HG02885 (cell line): Measurements from ENCODE around the gene SAP30BP.

Experiments used
- ATAC-seq: cut with Tn5 transposase; IDR thresholded peaks from one replicate; pipeline ENCODE4 v1.9.1; 2021; ENCODE audit warnings: mild to moderate bottlenecking; ENCODE audit not compliant: unreplicated experiment, poor library complexity

The SAP30BP gene

DNA sequence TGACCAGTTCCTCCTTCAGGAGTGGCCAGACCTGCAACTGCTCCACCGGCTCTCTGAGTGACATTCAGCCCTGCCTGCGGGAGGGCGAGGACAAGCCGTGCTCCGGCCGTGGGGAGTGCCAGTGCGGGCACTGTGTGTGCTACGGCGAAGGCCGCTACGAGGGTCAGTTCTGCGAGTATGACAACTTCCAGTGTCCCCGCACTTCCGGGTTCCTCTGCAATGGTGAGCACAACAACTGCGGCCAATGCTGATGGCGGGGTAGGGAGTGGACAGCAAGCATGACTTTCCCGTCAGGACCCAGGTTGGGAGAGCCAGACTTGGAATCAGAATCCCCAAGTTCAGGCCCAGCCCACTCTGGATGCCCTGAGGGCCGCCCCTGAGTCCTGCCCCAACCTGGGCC lies 66.3 kb downstream of the SAP30BP start:
- no peak for ATAC-seq

DNA sequence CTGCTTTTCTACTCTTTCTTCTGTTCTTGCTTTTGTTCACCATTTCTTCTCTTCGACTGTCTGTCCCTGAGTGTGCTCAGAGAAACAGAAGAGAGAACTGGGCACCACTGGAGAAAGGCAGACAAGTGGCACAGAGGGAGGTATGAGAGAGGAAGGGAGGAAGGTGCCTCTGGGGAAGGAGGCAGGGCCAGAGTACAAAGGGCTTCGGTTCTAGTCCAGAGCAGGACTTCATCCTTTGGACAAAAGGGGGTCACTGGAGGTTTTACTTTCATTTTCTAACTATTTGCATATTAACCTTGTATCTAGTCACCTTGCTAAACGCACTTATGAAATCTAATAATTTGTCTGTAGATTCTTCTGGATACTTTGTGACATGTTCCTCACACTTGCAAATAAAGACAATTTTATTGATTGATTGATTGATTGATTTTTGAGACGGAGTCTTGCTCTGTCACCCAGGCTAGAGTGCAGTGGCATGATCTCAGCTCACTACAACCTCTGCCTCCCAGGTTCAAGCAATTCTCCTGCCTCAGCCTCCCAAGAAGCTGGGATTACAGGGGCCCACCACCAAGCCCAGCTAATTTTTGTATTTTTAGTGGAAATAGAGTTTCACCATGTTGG lies 67.6 kb downstream of the SAP30BP start:
- ATAC-seq: no peak

DNA sequence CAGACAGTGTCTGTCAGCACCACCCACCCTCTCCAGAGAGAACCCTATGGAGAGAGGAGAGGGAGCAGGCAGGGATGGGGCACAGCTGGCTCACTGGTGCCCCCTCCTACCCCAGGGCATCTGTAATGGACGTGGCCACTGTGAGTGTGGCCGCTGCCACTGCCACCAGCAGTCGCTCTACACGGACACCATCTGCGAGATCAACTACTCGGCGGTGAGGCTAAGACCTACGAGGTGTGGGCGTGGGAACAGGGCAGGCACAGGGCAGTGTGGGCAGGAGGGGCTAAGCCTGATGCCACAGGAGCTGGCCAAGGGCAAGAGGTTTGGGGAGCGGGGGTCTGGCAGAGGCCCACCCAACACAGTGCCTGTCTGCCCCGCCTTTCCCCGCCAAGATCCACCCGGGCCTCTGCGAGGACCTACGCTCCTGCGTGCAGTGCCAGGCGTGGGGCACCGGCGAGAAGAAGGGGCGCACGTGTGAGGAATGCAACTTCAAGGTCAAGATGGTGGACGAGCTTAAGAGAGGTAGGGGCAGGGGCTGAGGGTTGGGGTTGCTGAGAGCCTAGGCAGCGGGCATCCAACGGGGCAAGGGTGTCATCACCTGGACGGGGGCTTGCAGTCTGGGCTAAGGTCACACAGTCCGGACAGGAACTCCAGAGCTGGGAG lies 69.2 kb downstream of the SAP30BP start:
- ATAC-seq: no peak

DNA sequence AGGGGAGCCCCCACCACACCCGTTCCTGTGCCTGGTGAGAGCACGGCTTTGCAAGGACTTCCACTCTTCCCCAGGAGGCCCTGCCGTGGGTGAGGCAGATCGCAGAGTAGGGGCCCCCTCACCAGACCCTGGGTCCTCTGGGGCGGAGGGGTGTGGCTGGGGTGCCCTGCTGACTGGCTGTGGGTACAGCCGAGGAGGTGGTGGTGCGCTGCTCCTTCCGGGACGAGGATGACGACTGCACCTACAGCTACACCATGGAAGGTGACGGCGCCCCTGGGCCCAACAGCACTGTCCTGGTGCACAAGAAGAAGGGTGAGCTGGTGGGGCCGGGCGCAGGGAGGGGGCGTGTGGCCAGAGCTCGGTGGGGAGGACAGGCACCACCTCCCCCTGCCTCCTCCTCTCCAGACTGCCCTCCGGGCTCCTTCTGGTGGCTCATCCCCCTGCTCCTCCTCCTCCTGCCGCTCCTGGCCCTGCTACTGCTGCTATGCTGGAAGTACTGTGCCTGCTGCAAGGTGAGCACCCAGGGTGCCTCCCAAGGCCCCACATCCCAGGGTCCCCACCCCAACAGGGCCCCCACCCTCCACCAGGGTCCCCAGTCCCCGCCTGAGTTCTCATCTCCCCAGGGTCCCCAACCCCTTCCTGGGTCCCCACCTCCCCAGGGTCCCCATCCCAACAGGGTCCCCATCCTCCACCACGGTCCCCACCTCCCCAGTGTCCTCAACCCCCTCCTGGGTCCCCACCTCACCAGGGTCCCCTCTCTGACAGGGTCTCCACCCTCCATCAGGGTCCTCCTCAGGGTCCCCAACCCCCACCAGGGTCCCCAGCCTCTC lies 70.2 kb downstream of the SAP30BP start:
- ATAC-seq: no peak

DNA sequence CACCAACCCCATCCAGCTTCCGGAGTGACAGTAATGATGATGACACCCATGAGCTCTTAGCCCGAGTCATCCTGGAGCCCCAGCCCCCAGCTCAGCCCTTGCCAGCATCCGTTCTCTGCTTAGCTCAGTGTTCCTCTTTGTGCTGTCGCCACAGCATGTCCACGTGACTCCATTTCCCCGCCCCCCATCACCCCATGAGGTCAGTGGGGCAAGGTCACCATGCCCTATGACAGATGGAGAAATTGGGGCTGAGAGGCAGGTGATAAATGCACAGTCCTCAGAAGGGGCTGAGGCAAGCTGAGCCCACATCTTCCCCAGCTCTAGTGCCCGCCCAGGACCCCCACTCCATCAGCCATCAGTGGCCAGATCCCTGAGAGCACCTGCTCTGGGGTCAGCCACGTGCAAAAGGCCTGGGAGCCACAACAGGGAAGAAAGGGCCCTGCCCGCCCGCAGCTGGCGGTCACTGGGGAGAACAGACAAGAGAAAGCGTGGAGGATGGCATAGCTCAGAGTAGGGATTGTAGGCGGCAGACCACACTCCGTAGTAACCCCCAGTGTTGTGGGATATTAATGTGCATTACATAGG lies 71.2 kb downstream of the SAP30BP start:
- no peak for ATAC-seq

DNA sequence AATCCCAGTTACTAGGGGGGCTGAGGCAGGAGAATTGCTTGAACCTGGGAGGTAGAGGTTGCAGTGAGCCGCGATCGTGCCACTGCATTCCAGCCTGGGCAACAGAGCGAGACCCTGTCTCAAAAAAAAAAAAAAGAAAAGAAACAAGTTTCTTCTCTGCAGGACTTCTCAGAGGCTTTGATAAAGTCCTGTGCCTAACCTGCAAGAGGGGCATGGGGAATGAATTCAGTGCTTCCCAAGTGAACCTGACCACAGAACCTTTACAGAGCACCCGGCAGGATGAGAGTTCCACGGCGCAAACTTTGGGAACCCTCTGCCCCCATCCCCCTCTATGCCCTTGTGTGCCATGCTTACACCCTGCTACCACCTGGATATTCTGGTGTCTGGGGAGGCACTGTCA lies 72.0 kb downstream of the SAP30BP start:
- ATAC-seq: no peak

DNA sequence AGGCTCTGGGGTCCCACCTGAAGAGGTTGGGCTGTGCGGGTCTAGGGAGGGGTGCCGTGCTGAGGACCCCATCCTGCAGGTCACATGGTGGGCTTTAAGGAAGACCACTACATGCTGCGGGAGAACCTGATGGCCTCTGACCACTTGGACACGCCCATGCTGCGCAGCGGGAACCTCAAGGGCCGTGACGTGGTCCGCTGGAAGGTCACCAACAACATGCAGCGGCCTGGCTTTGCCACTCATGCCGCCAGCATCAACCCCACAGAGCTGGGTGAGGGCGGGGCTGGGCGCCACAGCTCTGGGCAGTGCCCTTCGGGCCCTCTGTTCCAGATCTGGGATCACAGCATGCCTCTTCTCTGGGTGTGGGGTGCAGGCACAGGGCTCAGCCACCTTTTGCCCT lies 72.7 kb downstream of the SAP30BP start:
- no peak for ATAC-seq

DNA sequence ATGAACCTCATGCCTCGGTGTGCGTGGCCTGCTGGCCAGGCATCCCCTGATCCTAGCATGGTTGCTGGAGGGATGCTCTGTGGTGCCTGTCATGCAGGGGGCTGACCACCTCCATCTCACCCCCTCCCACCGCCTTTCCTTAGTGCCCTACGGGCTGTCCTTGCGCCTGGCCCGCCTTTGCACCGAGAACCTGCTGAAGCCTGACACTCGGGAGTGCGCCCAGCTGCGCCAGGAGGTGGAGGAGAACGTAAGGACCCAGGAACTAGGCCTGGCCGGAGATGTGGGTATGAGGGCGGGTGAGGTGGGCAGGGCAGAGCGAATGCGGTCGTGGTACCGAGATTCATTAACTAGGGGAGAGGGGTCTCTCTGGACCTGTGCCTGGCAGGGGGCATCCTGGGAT lies 73.1 kb downstream of the SAP30BP start:
- ATAC-seq: no peak

DNA sequence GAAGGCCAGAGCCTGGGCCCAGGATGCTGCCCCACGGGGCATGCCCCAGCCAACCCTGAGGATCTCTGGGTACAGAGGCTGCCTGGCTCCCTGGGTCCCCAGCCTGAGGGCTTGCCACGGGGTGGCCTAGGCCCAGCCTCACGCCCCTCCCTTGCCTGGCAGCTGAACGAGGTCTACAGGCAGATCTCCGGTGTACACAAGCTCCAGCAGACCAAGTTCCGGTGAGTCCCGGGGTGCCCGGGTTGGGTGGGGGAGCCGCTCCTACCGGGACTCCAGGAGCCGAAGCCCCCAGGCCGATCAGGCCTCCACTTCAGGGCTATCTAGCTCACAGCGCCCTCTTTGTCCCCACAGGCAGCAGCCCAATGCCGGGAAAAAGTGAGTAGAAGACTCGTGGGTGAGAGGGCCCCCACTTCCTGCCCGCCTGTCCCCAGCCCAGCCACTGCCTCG lies 73.5 kb downstream of the SAP30BP start:
- no peak for ATAC-seq

DNA sequence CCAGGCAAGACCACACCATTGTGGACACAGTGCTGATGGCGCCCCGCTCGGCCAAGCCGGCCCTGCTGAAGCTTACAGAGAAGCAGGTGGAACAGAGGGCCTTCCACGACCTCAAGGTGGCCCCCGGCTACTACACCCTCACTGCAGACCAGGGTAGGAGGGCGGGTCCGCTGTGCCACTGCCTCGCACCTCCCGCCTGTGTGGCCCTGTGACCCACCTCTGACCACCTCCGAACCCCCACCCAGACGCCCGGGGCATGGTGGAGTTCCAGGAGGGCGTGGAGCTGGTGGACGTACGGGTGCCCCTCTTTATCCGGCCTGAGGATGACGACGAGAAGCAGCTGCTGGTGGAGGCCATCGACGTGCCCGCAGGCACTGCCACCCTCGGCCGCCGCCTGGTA lies 75.2 kb downstream of the SAP30BP start:
- no peak for ATAC-seq

DNA sequence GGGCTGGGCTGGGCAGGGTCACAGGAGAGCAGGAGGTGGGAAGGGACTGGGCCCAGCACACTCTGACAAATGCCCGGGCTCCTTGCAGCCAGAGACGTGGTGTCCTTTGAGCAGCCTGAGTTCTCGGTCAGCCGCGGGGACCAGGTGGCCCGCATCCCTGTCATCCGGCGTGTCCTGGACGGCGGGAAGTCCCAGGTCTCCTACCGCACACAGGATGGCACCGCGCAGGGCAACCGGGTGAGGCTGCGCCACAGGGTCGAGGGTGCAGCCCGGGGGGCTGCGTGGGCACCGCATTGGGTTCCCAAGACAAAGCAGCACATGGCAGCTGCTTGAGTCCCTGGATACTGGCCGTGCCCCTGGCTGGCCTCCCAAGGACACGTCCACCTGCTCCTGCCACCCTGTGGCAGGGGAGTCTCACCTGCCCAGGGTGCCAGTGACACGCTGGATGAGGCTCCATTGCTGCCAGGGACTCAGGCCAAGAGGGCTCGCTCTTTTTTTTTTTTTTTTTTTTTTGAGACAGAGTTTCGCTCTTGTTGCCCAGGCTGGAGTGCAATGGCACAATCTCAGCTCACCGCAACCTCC lies 76.6 kb downstream of the SAP30BP start:
- ATAC-seq: no peak

DNA sequence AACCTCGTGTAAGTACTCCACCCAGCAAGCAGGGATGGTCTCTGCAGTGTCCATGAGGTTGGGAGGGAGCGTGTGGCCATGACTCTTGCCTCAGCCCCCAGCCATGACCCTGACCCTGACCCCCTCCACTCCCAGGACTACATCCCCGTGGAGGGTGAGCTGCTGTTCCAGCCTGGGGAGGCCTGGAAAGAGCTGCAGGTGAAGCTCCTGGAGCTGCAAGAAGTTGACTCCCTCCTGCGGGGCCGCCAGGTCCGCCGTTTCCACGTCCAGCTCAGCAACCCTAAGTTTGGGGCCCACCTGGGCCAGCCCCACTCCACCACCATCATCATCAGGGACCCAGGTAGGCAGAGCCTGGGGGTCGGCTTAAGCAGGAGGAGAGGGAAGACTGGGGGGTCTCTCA lies 81.6 kb downstream of the SAP30BP start:
- no peak for ATAC-seq

DNA sequence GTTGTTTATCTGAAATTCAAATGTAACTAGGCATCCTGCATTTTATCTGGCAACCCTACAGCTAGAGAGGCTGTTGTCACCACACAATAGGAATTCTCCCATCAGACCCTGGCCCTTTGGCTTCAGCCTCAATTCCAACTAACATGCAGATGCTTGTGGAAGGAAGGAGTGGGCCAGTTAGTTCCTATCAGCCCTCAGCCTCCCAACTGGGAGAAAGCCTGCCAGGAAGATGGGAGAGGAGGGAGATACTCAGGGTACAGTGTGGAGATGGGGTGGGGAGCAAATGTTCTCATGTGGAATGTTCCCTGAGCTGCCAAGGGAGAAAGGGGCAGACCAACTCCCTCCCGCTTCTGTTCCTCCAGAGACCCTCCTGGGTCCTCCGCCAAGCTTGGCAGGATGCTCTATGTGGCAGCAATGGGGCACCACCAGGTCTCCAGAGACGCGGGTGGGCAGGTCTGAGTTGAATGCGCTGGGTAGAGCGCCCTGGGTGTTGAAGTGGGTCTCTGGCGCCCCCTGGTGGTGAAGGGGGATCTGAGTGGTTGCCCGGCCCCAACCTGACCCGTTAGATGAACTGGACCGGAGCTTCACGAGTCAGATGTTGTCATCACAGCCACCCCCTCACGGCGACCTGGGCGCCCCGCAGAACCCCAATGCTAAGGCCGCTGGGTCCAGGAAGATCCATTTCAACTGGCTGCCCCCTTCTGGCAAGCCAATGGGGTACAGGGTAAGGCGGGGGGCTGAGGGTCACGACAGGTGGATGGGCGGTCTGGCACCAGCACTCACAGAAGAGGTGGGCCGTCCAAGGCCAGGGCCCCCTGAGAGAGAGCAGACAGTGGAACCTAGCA lies 82.6 kb downstream of the SAP30BP start:
- ATAC-seq: peak; percentile 46

DNA sequence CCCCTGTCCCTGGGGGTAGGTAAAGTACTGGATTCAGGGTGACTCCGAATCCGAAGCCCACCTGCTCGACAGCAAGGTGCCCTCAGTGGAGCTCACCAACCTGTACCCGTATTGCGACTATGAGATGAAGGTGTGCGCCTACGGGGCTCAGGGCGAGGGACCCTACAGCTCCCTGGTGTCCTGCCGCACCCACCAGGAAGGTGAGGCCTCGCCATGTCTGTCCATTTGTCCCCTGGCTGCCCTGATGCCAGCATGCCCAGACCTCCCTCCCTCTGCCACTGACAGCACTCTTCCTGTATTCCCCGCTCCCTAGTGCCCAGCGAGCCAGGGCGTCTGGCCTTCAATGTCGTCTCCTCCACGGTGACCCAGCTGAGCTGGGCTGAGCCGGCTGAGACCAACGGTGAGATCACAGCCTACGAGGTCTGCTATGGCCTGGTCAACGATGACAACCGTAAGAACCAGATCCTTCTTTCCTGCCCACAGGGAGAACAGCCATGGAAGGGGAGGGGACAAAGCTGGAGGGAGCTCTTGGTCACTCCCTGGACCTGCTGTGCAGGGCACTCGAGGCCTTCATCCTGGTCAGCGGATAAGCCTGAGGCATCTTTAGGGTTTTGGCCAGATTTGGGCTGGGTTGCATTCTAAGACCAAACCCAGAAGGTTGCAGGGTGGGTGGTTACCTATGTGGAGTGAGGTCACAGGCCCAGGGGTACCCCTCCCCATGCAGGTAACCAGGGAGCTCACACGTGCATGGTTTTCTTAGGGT lies 83.7 kb downstream of the SAP30BP start:
- ATAC-seq: no peak

DNA sequence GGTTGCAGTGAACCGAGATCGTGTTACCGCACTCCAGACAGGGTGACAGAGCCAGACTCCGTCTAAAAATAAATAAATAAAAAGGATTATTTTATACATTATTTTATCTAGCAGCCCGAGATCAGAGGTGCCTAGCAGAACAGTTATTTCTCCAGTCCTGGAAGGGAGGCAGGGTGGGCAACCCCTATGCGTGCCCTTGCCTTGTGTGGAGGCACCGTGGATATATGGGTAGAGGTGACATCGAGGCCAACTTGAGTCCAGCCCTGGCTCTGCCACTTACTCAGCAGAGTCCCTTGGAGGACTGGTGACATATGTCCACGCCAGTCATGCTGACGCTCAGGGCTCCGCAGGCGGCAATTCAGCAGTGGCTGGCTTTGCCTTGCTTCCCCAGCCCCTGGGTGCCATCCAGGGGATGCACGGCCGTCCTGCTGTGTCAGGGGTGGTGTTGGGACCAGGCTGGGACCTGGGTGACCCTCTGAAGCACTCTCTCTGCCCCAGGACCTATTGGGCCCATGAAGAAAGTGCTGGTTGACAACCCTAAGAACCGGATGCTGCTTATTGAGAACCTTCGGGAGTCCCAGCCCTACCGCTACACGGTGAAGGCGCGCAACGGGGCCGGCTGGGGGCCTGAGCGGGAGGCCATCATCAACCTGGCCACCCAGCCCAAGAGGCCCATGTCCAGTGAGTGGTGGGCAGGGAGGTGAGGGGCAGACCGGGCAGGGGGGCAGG lies 84.7 kb downstream of the SAP30BP start:
- no peak for ATAC-seq

DNA sequence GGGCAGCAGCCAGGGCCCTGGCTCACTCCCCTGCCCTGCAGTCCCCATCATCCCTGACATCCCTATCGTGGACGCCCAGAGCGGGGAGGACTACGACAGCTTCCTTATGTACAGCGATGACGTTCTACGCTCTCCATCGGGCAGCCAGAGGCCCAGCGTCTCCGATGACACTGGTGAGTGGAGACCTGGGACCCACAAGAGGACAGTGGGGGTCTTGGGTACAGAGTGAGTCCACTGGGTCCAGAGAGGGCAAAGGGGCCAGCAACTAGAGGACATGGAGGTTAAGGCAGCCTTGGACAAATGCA lies 85.2 kb downstream of the SAP30BP start:
- no peak for ATAC-seq

DNA sequence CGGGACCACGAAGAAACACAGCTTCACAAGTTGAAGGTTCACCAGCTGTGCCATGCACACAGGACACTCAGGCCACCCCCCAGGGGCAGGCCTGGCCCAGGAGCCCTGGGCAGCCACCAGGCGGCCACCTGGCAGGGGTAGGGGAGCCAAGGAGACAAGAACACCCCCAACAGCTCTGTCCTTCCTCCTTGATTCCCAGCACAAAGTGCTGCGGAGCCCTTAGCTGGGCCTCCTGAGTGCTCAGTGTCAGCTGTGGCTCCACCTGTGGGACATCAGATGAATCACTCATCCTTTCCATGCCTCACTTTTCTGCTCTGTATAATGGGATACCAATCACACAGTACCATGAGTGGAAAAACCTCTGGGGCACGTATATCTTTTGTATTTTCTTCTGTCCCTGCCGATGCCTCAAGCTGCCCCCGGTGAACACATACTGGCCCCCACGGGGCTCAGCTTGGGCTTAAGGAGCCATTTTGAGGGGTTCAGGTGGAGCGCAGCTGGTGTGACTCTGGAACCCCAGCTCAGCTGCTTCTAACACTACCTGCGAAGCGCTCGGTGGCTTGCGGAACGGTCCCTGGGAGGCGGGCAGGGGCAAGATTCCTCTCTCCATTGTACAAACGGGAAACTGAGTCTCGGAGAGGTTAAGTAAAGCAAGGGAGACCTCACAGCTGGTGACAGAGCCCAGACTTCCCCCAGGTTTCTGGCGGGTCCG lies 85.8 kb downstream of the SAP30BP start:
- no peak for ATAC-seq
